LHCN-M2 (cell line): ENCODE data around the gene PLA2G4F. TPM values are rescaled to one million over a fixed set of nuclear protein-coding genes. Genes with fewer than 3 reads are reported as not detected.

Experiments
- DNase-seq: peaks from one replicate; pipeline ENCODE4 v3.0.0-alpha.2; 2012; ENCODE audit warnings: low read depth
- total RNA-seq: library from RNA; depleted of rRNA; stranded (reverse); fragments of >200 nt; gene quantifications from 2 replicates; pipeline ENCODE4 v1.2.3, GENCODE V29; 2014

The PLA2G4F gene
- total RNA-seq, 1 experiment from 2014 or later, result not detected

- no peak for DNase-seq
These were observed 7.6 kb upstream of the PLA2G4F start for GRCh38 chr15:42163947-42164550.

GRCh38 chr15:42163291-42163690 is 6.9 kb upstream of the PLA2G4F start:
- no peak for DNase-seq

GRCh38 chr15:42160136-42160535 is 3.7 kb upstream of the PLA2G4F start:
- DNase-seq, result no peak

DNA sequence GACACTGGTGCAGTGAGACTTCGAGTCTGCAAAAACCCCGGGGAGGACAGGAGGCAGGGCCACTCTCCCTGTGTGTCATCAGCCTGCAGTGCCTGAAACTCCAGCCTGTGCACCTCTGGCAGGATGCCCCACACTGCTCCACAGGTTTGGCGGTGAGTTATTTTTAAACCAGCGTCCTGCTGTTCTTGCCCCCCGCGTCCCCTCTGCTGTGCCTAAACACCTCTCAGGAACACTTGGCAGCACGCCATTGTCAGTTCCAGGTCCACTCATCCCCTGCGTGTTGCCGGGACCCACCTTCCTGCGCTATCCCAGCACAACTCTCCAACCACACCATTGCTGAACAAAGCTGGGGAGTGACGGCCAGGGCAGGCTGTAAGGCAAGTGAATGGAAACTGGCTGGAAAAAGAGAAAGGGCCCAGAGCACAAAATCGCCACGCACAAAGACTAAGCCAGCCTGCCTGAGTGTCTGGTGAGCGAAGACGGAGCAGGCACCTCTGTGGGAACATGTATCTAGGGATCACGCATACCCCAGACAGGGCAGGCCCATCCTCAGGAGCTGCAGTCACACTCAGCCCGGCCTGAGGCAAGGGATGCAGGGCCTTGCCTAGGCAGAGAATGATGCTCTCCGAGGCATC is 3.1 kb upstream of the PLA2G4F start:
- DNase-seq, result no peak

- DNase-seq, result no peak
These were observed 2.5 kb upstream of the PLA2G4F start for GRCh38 chr15:42158941-42159340.

DNA sequence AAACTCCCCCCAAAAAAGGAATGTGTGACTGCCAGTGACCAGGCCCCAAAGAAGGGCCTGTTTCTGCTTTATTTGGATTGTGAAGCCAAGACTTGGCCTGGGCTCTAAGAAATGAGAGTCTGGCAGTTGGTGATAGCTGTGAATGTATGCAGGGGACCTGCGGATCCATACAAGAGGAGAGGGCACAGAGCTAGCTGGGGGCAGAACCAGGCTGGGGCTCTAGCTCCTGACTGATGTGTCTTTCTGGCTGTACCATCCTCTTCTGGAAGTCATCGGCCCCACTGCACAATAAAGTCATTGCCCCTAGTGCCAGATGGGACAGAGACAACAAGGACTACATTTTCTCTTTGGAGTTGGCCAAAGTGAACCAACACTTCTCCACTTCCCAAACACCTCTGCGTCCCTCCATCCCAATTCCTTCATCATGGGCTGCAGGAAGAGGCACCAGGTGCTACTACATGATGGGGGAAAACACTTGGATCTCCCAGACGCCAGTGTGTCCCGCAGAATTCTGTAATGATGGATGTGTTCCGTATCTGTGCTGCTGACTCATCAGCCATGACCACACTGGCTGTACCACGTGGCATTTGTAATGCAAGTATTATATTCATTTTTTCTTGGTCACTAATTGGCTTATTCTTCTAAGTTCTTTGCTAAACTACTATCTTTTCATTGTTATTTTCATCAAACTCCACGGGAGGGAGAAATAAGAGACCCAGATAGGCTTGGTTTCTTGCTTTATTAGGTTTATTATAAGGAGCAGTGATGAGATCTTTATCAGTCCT is 1.7 kb upstream of the PLA2G4F start:
- DNase-seq, result peak; percentile 86

GRCh38 chr15:42157381-42157780 is 945 bp upstream of the PLA2G4F start:
- no peak for DNase-seq

GRCh38 chr15:42155546-42156242 is 742 bp downstream of the PLA2G4F start:
- peak; percentile 7 for DNase-seq

GRCh38 chr15:42154956-42155355 is 1.5 kb downstream of the PLA2G4F start:
- no peak for DNase-seq

GRCh38 chr15:42154212-42154941 is 2.1 kb downstream of the PLA2G4F start:
- no peak for DNase-seq

DNA sequence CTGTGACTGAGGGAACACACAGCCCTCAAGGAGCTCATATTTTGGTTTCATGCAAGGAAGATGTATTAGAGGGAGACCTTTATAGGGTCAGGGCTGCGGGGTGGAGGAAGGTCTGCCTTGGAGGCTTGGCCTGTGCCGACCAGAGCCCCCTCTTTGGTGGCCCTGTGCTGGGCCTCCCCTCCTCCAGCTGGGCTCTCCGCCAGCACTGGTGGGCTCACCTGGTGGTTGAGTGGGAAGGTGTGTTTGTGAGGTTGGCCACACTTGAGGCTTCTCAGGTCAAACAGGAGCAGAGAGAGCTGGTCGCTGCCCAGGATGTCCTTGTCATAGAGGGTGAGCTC is 2.6 kb downstream of the PLA2G4F start:
- DNase-seq, result no peak

- no peak for DNase-seq
These were observed 3.3 kb downstream of the PLA2G4F start for GRCh38 chr15:42152921-42153698.

GRCh38 chr15:42152196-42152920 is 4.1 kb downstream of the PLA2G4F start:
- DNase-seq, result peak; percentile 34

- peak; percentile 18 for DNase-seq
These were observed 4.7 kb downstream of the PLA2G4F start for GRCh38 chr15:42151736-42152135.

DNA sequence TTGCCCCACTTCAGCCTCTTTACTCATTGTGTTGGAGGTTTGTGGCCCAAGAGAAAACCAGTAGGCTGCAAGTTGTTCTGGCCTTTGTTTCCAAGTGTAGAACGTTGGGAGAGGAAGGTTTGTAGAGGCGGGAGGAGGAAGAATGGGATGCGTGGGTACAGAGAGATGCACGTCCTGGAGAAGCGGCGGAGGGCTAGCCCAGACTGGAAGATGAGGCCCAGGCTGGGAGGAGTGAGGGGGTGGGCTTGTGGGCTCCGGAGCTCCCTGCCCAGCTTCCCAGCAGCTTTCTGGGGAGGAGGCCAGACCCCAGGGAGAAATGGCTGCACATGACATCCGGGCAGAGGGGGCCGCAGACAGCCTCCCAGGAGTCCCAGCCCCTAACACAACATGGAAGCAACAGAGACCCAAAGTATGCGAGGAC is 5.3 kb downstream of the PLA2G4F start:
- DNase-seq, result no peak

DNA sequence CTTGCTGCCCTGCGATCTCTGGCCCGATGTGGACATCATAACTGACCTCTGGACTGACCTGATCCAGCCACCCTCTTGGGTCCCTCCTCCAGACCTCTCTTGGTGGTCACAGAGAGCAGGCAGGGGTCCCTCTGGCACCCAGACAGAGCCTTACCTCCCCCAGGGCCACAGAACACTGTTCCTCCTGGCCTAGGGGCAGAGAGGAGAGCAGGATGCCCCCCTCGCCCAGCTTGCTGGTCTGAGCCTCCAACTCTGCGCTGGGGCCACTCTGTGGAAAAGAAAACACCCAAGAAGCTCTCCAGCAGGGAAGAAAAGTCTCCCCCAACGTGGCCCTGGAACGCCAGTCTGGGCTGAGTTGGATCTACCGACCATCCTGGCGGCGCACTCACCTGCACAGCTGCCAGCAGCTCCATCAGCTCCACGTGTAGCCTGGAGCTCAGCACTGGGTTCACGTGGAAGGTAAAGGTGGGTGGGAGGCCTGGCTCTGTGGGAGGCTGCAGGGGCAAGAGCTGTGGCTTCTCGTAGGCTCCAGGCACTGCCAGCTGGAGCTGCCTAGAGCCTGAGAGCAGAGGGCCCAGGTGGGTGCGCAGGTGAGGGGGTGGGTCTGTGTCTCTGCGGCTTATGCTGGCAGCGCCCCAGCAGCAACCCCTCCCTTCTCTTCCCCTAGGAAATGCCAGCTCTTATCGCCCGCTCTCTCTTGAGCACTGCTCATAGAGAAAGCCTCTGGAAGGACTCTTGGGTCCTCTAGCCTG is 6.0 kb downstream of the PLA2G4F start:
- no peak for DNase-seq

DNA sequence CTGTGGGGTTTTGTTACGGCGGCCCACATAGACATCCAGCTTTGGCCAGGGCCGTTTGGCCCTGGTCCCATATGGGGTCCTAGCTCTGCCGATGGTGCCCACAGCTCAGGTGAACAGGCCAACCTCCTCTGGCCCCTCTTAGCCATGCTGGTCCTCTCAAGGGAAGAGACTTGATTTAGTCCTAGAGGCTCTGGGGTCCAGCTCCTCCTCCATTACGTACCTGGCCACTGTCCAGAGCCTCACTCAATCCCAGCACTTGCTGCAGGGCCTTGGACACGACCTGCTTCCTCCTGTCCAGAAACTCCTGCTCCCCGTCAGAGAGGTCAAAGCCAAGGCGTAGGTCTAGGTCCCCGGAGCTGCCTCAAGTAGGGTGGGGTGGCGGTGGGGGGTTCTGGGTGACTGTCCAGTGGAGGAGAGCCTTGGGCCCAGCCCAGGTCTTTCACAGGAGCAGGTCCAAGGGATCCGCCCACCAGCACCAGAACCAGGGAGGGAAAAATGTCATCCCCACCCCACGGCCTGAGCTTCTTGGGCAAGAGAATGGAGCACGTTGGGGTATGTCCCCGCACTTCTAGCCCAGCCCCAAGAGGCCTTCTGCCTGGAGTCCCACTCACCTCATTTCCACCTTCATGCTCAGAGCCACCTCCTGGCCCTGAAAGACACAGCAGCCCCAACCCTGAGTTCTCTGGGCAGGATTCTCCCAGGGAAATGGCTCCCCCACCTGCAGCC is 6.8 kb downstream of the PLA2G4F start:
- DNase-seq, result no peak

GRCh38 chr15:42148808-42149492 is 7.5 kb downstream of the PLA2G4F start:
- DNase-seq, result no peak
